ENCODE data around the gene ZNF660.
"Not testable (repeated sequence)": the region's sequence is repeated elsewhere in the genome, so short reads cannot be mapped to it uniquely, and the experiment has no call there.

- TF ChIP-seq CTCF (IDR thresholded peaks at IDR 0.05); ZFX (IDR thresholded peaks at IDR 0.05; ENCODE audit: borderline replicate concordance): not testable (repeated sequence)
Observed at GRCh38 chr3:44579749-44580148, 5.0 kb upstream of the ZNF660 start.

Measured in 22Rv1 (cell line).